RPMI8226 (cell line): ENCODE results near the gene KISS1R.
"Not testable (repeated sequence)": the region's sequence is repeated elsewhere in the genome, so short reads cannot be mapped to it uniquely, and the experiment has no call there.

Experiments used
- DNase-seq: peaks from one replicate; pipeline ENCODE4 v3.0.0-alpha.2; 2015

The KISS1R gene

GRCh38 chr19:917323-918151 lies at the start of gene KISS1R:
Gene KISS1R (plus strand): TSS chr19:917333. CDS start chr19:917503, 170 bp downstream.
- DNase-seq, result peak; percentile 89

DNA sequence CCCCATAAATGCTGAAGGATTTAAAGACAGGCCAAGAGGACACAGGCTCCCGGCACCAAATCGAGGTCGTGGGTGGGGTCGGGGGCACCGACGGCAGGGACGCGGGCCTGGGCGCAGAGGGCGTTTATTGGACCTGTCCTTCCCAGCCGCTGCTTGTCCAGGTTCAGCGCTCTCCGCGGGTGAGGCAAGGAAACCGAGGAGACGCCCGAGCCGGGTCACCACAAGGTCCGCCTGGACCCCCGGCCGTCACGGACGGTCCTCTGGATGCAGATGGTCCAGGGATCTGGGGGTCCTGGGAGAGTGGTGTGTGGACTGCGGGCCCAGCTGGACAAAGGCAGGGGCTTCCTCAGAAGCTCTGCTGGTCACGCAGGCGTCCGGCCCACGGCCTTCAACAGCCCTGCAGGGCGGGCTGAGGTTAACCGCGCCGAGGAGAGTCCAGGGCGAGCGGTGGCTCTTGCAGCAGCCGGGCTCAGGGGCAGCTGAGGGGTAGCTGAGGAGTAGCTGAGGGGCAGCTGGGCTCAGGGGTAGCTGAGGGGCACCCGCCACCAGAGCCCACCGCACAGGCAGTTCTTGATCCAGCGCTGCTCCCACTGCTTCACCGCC lies 49.2 kb upstream of the KISS1R start:
- no peak for DNase-seq

DNA sequence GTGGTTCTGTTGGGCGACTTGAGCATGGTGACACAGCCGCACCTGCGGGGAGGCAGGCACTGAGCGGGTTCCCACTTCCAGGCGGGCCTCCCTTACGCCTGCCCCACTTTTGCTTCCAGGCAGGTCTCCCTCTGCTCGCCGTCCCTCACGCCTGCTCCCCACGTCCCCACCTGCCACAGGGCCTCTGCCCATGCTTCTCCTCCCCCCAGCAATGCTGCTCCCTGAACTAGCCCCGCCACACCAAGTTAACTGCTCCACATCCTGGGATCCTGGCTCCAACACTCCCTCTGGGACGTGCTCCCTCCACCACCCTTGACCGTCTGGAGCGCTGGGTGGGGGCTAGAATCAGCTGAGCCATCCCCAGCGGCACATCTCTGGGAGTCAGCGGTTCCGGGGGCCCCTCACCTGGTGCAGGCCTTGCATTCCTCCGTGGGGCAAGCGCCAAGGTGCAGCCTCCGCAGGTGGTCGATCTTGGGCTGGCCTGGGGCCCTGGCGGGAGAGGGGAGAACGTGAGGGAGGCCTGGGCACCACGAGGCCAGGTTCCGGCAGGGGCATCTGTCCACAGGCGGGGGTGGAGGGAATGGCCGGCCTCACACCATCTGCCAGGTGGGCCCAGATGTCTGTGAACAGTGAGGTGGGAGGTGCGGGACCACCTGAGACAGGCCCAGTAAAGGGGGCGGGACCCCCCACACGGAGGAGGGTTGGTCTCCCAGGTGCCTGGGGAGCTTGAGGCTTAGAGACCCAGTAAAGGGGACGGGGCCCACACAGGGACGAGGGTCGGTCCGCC lies 48.5 kb upstream of the KISS1R start:
- DNase-seq, result no peak

- no peak for DNase-seq
Measured at GRCh38 chr19:869245-870177, 47.6 kb upstream of the KISS1R start.

- DNase-seq, result no peak
Measured at GRCh38 chr19:870314-870713, 46.8 kb upstream of the KISS1R start.

GRCh38 chr19:870963-871401 lies 46.2 kb upstream of the KISS1R start:
- DNase-seq, result no peak

DNA sequence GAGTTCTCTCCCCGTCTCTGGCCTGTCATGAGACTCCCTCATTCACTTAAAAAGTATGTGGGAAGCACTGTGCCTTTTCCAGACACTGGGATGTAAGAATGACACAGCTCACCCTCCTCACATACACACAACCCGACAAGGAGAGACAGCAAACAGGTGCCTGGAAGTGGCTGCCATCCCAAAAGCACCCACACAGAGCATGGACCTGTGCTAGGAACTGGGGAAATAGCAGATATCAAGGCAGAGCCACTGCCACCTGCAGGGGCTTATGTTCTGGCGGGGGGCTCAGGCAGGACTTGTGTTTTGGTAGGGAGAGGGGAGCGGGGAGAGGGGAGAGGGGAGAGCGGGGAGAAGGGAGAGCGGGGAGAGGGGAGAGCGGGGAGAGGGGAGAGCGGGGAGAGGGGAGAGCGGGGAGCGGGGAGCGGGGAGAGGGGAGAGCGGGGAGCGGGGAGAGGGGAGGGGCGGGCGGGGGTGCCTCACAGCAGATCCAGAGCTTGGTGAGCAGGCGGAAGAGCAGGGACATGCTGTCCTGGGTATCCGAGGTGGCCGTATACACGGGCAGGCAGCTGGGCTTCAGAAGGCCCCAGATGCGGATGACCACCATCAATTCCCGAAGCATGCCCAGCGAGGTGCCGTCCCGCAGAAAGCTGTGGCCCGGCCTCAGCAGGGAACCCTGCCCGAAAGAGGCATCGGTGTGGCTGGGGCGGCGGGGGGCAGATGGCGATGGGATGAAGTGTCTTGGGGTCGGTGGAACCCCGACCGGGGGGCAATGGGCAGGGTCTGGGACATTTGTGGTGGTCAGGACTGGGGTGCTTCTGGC lies 45.5 kb upstream of the KISS1R start:
- DNase-seq, result no peak

- DNase-seq, result peak; percentile 79
Measured at GRCh38 chr19:872266-872951, 44.7 kb upstream of the KISS1R start.

DNA sequence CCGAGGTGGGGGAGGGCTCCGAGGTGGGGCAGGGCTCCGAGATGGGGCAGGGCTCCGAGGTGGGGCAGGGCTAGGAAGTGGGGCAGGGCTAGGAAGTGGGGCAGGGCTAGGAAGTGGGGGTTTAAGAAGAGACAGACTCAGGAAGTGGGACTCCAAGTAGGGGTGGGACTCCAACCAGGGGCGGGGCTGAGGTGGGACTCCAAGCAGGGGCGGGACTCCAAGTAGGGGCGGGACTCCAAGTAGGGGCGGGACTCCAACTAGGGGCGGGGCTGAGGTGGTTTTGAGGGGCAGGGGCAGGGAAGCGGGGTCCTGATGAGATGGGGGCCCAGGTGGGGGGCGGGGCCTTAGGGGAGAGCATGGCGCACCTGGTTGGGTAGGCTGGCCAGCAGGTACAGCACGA lies 44.0 kb upstream of the KISS1R start:
- peak; percentile 45 for DNase-seq

DNA sequence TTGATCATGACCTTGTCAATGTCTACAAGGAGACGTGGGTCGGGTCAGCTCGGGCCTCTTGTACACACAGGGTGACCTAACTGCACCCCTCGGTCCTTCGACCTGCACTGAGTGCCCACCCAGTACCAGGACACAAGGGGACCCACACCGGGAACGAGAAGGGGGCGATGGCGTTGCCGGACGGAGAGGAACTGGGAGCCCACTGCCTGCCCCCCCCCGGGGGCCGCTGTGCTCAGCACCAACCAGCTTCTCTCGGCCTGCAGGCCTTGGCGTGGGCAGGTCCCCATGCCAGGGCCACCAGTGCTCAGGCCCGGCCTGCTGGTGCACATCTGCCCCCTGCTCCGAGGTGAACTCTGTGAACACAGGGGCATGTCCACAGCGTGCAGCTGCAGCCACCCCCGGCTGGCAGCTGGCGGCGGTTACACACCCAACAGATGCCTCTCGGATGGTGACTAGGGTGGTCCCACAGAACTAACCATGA lies 43.5 kb upstream of the KISS1R start:
- no peak for DNase-seq

GRCh38 chr19:875265-875879 lies 41.8 kb upstream of the KISS1R start:
- no peak for DNase-seq

- no peak for DNase-seq
Measured at GRCh38 chr19:876089-876488, 41.0 kb upstream of the KISS1R start.

DNA sequence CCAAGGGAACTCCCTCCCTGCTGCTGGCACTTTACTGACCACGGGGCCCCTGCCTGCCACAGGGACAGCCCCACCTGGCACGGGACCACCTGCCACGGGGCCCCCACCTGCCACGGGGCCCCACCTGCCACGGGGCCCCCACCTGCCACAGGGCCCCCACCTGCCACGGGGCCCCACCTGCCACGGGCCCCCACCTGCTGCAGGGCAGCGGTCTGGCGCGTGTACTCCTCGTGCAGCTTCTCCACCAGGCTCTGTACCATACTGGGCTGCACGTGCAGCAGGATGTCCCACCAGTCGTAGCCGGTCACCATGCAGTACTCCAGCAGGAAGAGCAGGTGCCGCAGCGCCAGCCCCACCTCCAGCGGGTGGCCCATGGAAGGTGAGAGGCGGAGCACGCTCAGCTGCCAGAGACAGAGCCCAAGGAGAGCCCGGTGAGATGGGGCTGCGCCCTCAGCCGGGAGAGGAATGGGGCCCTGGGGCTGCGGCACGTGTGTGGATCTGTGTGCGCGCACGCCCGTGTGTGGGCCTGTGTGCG lies 40.3 kb upstream of the KISS1R start:
- DNase-seq, result no peak

- not testable (repeated sequence) for DNase-seq
Measured at GRCh38 chr19:877992-878660, 39.0 kb upstream of the KISS1R start.

DNA sequence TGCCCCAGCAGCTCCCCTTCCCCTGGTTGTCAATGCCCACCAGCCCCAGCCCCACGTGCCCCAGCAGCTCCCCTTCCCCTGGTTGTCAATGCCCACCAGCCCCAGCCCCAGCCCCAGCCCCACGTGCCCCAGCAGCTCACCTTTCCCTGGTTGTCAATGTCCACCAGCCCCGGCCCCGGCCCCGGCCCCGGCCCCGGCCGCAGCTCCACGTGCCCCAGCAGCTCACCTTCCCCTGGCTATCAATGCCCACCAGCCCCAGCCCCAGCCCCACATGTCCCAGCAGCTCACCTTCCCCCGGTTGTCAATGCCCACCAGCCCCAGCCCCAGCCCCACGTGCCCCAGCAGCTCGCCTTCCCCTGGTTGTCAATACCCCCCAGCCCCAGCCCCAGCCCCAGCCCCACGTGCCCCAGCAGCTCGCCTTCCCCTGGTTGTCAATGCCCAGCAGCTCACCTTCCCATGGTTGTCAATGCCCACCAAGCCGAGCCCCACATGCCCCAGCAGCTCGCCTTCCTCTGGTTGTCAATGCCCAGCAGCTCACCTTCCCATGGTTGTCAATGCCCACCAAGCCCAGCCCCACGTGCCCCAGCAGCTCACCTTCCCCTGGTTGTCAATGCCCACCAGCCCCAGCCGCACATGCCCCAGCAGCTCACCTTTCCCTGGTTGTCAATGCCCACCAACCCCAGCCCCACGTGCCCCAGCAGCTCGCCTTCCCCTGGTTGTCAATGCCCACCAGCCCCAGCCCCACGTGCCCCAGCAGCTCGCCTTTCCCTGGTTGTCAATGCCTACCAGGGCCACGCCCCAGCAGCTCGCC lies 38.2 kb upstream of the KISS1R start:
- not testable (repeated sequence) for DNase-seq

DNA sequence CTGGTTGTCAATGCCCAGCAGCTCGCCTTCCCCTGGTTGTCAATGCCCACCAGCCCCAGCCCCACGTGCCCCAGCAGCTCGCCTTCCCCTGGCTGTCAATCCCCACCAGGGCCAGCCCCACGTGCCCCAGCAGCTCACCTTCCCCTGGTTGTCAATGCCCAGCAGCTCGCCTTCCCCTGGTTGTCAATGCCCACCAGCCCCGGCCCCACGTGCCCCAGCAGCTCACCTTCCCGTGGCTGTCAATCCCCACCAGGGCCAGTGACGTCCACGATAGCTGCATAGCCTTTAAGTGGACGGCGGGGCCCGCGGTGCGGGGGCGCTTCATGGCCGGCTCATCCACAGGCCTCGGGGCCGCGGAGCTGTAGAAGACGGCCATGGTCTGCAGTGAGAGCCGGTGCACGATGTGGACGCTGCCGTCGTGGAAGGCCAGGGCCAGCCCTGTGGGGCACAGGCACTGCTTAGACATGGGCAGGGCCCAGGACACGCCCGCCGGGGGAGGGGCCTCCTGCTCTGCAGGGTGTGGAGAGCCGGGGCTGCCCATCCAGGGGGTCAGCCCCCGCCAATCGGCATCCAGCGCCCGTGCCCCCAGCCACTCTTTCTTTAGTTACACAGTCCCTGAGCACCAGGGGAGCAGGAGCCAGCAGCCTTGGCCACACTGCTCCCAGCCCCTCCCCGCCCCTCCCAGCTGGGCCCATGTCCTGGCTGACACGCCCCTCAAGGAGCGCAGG lies 37.3 kb upstream of the KISS1R start:
- DNase-seq, result no peak

DNA sequence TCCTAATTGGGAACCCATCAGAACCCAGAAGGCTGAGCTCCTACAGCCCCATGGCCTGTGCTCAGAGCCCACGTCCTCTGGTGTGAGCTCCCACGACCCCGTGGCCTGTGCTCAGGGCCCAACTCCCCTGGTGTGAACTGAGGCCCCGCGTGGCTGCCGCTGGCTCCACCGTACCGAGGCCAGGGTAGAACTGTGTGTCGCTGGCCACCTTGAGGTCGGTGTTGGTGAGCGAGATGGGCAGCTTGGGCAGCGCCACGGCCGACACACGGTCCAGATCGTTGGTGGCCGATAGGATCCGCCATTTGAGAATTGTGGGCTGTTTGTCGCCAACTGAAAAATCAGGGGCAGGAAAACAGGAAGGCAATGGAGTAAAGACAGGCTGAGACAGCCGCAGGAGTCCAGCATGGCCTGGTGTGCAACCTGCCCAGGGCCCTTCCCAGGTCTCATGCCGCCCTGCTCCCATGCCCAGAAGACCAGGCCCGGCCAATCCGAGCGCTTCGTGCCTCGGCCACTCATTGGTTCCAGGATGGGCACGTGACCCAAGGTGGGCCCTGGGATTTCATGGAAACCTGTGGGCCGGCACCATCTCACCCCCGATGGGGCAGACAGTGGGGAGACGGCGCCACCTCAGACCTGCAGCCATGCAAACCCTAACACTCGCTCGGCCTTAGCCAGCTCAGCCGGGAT lies 35.6 kb upstream of the KISS1R start:
- DNase-seq, result no peak
